ENCODE results near the gene SLC24A1. TPM values are rescaled to one million over a fixed set of nuclear protein-coding genes. Genes with fewer than 3 reads are reported as not detected.

The SLC24A1 gene
- polyA plus RNA-seq, 1 donor (not counting 4 experiments of a cell fraction or from before 2014, with no cell fraction given) = 4.0 TPM

GRCh38 chr15:65611888-65612615 lies 9.7 kb upstream of the SLC24A1 start:
- no peaks in the 10 kb centered on the region for H3K9me3 ChIP-seq (ENCODE audit: control insufficient read depth, low read depth, low read length)
- peaks cover 19% of the 10 kb centered on the region for H3K4me1 ChIP-seq (ENCODE audit: control insufficient read depth, extremely low read depth, insufficient read depth, low read length)
- H3K4me2 ChIP-seq (ENCODE audit: control insufficient read depth, extremely low read depth, insufficient read depth, low read depth, low read length) = peak overlapping the region; percentile 67
- peak overlapping the region; percentile 97 for H3K9ac ChIP-seq (ENCODE audit: control insufficient read depth, extremely low read depth, insufficient read depth, low read length)
- no peak for DNase-seq (ENCODE audit: low read depth, low spot score)
- no peaks in the 10 kb centered on the region for H4K20me1 ChIP-seq (ENCODE audit: control insufficient read depth, extremely low read depth, insufficient read depth, low read length)
- peak overlapping the region; percentile 73 to 89 (median 75) for H3K4me3 ChIP-seq (ENCODE audit: control insufficient read depth in 2 of 3, extremely low read depth in 1 of 3, insufficient read depth in 2 of 3, low read depth in 1 of 3, low read length in 3 of 3)
- peak overlapping the region; percentile 95 for H3K27ac ChIP-seq (ENCODE audit: control insufficient read depth, insufficient read depth, low read length)
- dilution Hi-C loops (cut with MboI; ENCODE audit: extremely low pct_ligation_motif_present, low sequenced_read_pairs) = no loop called here
- peak overlapping the region; percentile 97 for H2AFZ ChIP-seq (ENCODE audit: control insufficient read depth, low read length)
- no peak for FAIRE-seq
- H3K9me1 ChIP-seq (ENCODE audit: control insufficient read depth, extremely low read depth, insufficient read depth, low read length) = no peaks in the 10 kb centered on the region
- peaks cover 28% of the 10 kb centered on the region for H3K79me2 ChIP-seq (ENCODE audit: control insufficient read depth, insufficient read depth, low read length)
- no peaks in the 10 kb centered on the region for H3K27me3 ChIP-seq (ENCODE audit: control insufficient read depth, extremely low read depth, insufficient read depth, low read length)
- H3K36me3 ChIP-seq (ENCODE audit: control insufficient read depth in 2 of 2, extremely low read depth in 1 of 2, insufficient read depth in 2 of 2, low read length in 2 of 2) = no peaks in the 10 kb centered on the region
- TF ChIP-seq EZH2 (IDR thresholded peaks at IDR 0.05; ENCODE audit: low read length) (no peak), CTCF (optimal IDR thresholded peaks at IDR 0.05 in 1 of 3, IDR thresholded peaks at IDR 0.05 in 1 of 3, conservative IDR thresholded peaks at IDR 0.05 in 1 of 3; ENCODE audit: extremely low read depth in 1 of 3, insufficient read depth in 2 of 3, low read length in 3 of 3) (no peak)

GRCh38 chr15:65612616-65612946 lies 9.2 kb upstream of the SLC24A1 start:
- dilution Hi-C loops (cut with MboI; ENCODE audit: extremely low pct_ligation_motif_present, low sequenced_read_pairs) = no loop called here
- no peaks in the 10 kb centered on the region for H3K27me3 ChIP-seq (ENCODE audit: control insufficient read depth, extremely low read depth, insufficient read depth, low read length)
- H3K27ac ChIP-seq (ENCODE audit: control insufficient read depth, insufficient read depth, low read length) = no peak overlapping the region
- H3K4me1 ChIP-seq (ENCODE audit: control insufficient read depth, extremely low read depth, insufficient read depth, low read length) = peaks cover 19% of the 10 kb centered on the region
- H3K9ac ChIP-seq (ENCODE audit: control insufficient read depth, extremely low read depth, insufficient read depth, low read length) = no peak overlapping the region
- TF ChIP-seq EZH2 (IDR thresholded peaks at IDR 0.05; ENCODE audit: low read length) = no peak
- no peak for TF ChIP-seq CTCF (optimal IDR thresholded peaks at IDR 0.05 in 1 of 3, IDR thresholded peaks at IDR 0.05 in 1 of 3, conservative IDR thresholded peaks at IDR 0.05 in 1 of 3; ENCODE audit: extremely low read depth in 1 of 3, insufficient read depth in 2 of 3, low read length in 3 of 3)
- no peak overlapping the region for H3K4me3 ChIP-seq (ENCODE audit: control insufficient read depth in 2 of 3, extremely low read depth in 1 of 3, insufficient read depth in 2 of 3, low read depth in 1 of 3, low read length in 3 of 3)
- H4K20me1 ChIP-seq (ENCODE audit: control insufficient read depth, extremely low read depth, insufficient read depth, low read length) = no peaks in the 10 kb centered on the region
- H3K9me3 ChIP-seq (ENCODE audit: control insufficient read depth, low read depth, low read length) = no peaks in the 10 kb centered on the region
- H3K36me3 ChIP-seq (ENCODE audit: control insufficient read depth in 2 of 2, extremely low read depth in 1 of 2, insufficient read depth in 2 of 2, low read length in 2 of 2) = no peaks in the 10 kb centered on the region
- no peak for DNase-seq (ENCODE audit: low read depth, low spot score)
- FAIRE-seq = no peak
- H3K4me2 ChIP-seq (ENCODE audit: control insufficient read depth, extremely low read depth, insufficient read depth, low read depth, low read length) = peak overlapping the region; percentile 67
- H2AFZ ChIP-seq (ENCODE audit: control insufficient read depth, low read length) = no peak overlapping the region
- no peaks in the 10 kb centered on the region for H3K9me1 ChIP-seq (ENCODE audit: control insufficient read depth, extremely low read depth, insufficient read depth, low read length)
- peaks cover 22% of the 10 kb centered on the region for H3K79me2 ChIP-seq (ENCODE audit: control insufficient read depth, insufficient read depth, low read length)

All from keratinocyte (primary cell).